LNCAP (cell line): ENCODE data around the gene DNASE1L2.

Experiments used
- TF ChIP-seq, protein P1 (sequence below): fragments of 450-650 bp; IDR thresholded peaks from 2 replicates; pipeline ENCODE4 v1.5.1; 2017; ENCODE audit warnings: mild to moderate bottlenecking

DNASE1L2 gene

DNA sequence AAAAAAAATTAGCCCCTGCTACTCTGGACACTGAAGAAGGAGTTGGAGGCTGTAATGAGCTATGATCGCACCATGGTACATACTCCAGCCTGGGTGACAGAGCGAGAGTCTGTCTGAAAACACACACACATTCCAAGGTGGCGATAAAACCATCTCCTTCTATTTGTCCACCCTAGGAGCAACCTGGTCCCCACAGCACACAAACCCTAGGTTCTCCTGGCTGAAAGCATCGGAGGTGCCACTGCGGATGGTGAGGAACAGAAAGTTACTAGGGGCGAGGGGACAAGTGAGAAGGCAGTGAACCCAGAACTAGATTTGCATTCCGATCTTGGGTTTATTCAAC lies 16.5 kb downstream of the DNASE1L2 start:
- TF ChIP-seq, protein P1, sequence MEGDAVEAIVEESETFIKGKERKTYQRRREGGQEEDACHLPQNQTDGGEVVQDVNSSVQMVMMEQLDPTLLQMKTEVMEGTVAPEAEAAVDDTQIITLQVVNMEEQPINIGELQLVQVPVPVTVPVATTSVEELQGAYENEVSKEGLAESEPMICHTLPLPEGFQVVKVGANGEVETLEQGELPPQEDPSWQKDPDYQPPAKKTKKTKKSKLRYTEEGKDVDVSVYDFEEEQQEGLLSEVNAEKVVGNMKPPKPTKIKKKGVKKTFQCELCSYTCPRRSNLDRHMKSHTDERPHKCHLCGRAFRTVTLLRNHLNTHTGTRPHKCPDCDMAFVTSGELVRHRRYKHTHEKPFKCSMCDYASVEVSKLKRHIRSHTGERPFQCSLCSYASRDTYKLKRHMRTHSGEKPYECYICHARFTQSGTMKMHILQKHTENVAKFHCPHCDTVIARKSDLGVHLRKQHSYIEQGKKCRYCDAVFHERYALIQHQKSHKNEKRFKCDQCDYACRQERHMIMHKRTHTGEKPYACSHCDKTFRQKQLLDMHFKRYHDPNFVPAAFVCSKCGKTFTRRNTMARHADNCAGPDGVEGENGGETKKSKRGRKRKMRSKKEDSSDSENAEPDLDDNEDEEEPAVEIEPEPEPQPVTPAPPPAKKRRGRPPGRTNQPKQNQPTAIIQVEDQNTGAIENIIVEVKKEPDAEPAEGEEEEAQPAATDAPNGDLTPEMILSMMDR = no peak

DNA sequence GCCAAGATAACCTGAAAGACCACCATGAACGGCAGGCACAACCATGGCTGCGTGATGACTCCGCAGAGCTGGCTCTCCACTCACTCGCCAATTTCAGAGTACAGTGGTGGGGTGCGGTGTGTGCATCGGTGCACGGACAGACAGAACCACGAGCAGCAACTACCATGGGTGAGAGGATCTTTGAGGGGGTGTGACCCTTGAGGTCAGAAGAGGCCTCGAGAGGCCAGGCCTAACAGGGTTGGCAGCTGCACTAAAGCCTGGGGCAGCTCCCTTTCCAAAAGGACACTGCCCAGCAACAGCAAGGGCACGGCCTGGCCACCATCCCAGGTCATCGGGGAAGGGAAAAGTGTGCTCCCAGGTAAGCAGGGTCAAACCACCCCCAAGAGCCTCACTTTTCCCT lies 17.0 kb downstream of the DNASE1L2 start:
- TF ChIP-seq, protein P1 = no peak

DNA sequence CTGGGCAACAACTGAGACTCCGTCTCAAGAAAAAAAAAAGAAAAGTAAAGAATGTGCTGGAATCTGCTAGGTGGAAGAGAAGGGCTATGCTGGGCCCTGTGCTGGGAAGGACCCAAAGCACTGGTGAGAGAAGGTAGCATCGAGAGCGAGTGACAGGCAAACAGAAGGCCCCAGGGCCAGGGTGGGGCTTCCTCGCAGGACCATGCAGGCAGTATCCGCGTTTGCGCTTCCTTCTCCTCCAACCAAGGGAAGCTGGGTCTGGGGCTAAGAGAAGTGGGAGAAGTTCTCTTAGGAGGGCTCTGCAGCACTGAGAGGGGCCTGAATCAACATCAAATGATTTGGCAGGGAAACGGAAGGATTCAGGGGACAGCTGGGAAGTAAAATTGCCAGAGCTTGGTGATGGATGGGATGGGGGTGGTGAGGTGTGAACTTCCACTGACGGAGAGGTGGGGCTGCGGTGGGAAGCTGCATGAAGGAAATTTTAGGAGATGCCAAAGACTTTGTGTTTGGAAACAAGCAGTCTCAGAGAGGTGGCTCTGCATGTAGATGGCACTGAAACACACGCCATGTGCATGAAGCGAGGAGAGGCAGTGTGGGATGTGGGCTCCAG lies 20.4 kb downstream of the DNASE1L2 start:
- TF ChIP-seq, protein P1 = no peak

DNA sequence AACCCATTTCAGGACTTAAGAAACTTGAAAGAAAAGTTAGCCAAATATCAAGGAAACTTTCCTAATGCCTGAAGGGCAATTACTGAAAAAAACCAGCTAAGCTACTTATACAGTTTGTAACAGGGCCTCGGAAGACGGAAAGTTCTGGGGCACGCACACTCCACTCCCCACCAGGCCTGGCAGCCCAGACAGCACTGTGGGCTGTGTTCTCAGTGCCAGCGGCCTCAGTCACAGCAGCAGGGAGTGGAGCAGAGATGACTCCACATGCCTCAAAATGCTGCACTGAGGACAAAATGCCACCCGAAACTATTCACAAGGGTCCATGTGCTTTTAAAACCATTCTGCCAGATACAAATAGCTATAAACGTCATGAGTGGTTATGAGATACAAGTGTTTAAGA lies 21.5 kb downstream of the DNASE1L2 start:
- TF ChIP-seq, protein P1 = no peak

DNA sequence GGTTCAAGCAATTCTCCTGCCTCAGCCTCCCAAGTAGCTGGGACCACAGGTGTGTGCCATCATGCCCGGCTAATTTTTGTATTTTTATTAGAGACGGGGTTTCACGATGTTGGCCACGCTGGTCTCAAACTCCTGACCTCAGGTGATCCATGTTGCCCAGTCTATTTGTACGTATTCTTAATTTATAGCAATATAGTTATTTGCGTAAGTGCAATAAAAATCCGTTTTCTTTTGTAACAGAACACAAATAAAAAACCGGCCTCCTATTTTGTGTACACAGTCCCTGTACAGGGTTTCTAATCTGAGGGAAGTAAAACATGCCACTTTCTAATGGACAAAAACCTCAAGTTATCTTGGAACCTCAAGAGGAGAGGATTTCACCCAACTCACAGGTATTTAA lies 24.0 kb downstream of the DNASE1L2 start:
- TF ChIP-seq, protein P1 = no peak

DNA sequence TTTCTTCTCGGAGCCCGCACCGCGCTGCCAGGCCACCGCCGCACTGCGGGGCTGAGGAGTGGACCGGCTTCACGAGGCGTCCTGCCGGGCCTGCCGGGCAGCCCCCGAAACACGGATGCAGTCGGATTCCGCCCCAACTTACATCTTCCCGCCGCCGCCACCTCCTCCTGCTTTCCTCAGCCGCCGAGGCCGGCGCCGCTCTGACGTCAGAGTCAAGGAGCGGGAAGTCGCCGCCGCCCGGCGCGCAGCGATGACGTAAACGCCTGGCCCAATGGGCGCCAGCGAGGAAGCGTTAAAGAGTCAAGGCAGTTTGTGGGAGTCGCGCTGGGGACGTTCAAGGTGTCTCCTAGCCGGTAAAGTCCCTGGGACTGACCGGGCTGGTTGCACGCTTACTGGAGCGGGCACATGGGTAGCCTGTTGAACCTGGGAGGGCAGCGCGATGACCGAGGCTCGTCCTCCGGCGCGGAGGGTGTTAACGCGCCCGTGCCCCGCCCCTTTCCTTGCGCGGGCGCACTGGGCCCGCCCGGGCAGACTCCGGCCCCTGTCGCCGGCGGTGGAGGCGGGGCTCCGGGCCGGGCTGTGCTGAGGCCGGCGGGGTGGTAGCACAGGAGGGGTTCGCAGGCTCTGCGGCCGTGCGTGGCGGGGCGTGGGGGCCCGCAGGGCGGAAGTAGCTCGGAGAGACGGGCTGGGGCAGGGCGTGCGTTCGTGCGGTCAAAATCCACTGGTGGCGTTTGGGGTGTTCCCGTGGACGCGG lies 31.8 kb downstream of the DNASE1L2 start, which contains the start of gene RNPS1:
Gene RNPS1, minus strand, starts transcription at position 214 of the 754 bp plus-strand sequence. CDS start 3,483 bp downstream, outside the sequence.
- TF ChIP-seq, protein P1 = no peak

DNA sequence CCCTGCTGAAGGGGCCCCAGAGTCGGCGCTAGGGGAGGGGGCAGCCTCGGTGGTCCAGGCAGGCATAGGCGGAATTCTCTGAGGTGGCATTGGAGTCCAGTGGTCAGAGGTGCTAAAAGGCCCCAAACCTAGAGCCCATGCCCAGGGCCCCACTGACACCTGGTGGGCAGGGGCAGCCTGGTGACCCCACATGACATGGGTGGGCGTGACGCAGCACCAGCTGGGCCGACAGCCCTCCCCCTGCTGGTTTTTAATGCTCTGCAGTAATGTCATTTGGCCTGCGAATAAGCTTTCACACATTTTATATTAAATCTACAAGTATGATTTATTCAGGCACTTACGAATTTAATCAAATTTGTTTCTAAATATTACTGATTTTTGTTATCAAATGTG lies 33.8 kb downstream of the DNASE1L2 start:
- TF ChIP-seq, protein P1 = no peak
